ENCODE data around the gene CHST5.

- no peak for TF ChIP-seq CTCF (conservative IDR thresholded peaks at IDR 0.05)
- TF ChIP-seq ZFX (IDR thresholded peaks at IDR 0.05), result no peak
Measured at GRCh38 chr16:75567911-75568310, 32.0 kb upstream of the CHST5 start.

All from C4-2B (cell line).